ENCODE data around the gene AIFM1. TPM values are rescaled to one million over a fixed set of nuclear protein-coding genes. Genes with fewer than 3 reads are reported as not detected.

Gene AIFM1
- total RNA-seq, 1 donor, result 5.0 TPM

DNA sequence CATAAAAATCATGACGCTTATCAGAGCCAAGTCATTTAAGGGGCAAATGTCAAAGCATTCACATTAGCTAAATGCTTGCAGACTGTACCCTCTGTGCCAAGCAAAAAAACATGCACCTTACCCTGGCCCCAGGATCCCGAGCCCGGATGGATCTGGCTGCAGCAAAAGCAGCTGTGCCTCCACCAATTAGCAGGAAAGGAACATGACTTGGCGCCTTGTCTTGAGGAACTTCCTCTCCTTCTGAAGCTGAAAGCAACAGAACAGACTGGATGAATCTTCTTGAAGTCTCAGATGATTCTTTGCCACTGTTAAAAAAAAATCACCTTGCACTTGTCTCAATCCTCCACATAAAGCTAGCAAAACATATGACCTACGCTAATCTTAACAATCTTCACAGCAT is 18.0 kb downstream of the AIFM1 start:
- H3K27me3 ChIP-seq (ENCODE audit: insufficient read depth, low read length), result no peaks in the 10 kb centered on the region
- no peaks in the 10 kb centered on the region for H3K9me3 ChIP-seq (ENCODE audit: low read depth, low read length)
- H3K4me1 ChIP-seq (ENCODE audit: insufficient read depth, low read length), result peaks cover 7% of the 10 kb centered on the region
- no peak overlapping the region for H3K4me3 ChIP-seq (ENCODE audit: low read length)

DNA sequence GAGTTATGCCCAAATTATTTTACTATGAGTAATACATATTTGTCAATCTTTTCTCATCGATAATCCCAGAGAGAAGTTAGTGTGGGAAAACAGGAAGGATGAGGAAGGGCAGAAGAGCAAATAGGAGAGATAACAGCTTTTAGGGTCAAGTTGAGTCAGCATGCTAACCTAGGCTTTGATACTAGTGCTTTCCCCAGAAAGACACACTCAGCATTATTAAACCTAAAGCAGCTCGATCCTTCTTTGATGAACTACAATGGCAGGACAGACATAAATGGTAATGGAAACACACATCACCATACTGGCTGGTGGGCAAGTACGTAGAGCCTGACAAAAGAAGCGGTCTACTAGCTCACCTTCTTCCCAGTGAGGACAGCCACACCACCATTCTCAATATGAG is 20.5 kb downstream of the AIFM1 start:
- no peaks in the 10 kb centered on the region for H3K9me3 ChIP-seq (ENCODE audit: low read depth, low read length)
- H3K4me3 ChIP-seq (ENCODE audit: low read length), result no peak overlapping the region
- H3K27me3 ChIP-seq (ENCODE audit: insufficient read depth, low read length), result no peaks in the 10 kb centered on the region
- H3K4me1 ChIP-seq (ENCODE audit: insufficient read depth, low read length), result peaks cover 7% of the 10 kb centered on the region

DNA sequence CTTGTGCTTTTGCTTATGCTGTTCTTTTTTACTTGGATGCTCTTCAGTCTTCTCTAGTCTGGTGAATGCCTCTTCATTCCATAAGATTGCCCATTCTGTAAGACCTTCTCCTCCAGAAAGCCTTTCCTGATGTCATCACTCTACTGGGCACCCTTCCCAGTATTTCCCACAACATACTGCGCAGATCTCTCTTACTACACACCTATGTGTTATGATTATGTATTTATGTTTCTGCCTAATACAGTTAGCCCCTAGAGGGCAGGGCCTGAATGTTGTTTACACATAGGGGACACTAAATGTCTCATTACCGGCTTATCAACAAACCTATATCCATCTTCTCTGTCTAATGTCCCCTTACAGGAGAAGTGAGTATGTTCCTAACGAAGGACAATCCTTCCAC is 21.1 kb downstream of the AIFM1 start:
- no peak overlapping the region for H3K4me3 ChIP-seq (ENCODE audit: low read length)
- H3K4me1 ChIP-seq (ENCODE audit: insufficient read depth, low read length), result peaks cover 7% of the 10 kb centered on the region
- H3K27me3 ChIP-seq (ENCODE audit: insufficient read depth, low read length), result no peaks in the 10 kb centered on the region
- H3K9me3 ChIP-seq (ENCODE audit: low read depth, low read length), result no peaks in the 10 kb centered on the region

DNA sequence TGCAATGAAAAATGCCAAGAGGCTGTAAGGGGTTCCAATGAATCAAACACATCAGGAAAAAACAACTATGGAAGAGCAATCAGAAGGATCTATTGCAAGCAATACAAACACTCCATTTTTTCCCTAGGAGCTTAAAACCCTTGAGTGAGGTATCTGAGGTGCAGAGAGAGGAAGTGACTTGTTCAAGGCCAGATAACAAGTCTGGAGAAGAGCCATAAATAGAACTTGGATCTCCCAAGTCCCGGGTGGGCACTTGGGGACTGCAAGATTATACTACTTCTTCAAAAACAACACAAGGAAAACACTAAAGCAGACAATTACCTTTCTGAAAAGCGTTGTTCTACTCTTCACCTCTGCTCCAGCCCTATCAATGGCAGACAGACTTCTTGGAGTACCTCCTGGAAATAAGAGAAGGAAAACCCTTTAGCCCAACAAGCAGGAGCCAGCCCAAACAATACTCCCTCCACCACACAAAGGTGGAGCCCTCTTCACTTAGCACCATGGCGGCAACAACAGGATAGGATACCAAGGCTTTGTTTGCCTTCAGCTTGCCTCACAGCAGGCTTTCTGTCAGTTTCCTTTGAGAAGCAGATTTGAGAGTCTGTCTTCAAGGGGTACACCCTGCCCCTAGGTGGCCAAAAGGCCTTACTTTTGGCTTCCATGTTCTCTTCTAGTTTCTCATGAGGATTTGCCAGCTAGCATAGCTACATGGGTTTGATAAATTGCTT is 26.0 kb downstream of the AIFM1 start:
- Histone ChIP-seq H3K27me3 (ENCODE audit: insufficient read depth, low read length) (no peaks in the 10 kb centered on the region), H3K9me3 (ENCODE audit: low read depth, low read length) (no peaks in the 10 kb centered on the region), H3K4me1 (ENCODE audit: insufficient read depth, low read length) (no peaks in the 10 kb centered on the region), H3K4me3 (ENCODE audit: low read length) (no peak overlapping the region)

DNA sequence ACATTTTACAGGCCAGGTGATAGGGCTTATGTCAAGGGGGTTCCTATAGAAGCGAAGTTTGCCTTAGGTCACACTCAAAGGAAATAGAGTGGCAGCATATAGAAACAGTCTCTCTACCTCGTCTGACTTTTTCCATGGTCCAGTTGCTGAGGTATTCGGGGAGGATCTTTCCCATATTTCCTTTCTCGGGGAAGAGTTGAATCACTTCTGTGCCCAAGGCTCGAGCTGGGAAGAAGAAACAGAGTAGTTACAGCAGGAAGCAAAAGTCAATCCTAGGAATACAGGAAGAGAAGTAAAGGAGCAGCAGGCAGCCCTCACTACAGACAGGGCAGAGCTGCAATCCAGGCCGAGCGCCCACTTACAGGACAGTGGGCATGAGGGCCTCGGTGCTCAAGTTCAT is 28.7 kb downstream of the AIFM1 start:
- Histone ChIP-seq H3K4me1 (ENCODE audit: insufficient read depth, low read length) (no peaks in the 10 kb centered on the region), H3K27me3 (ENCODE audit: insufficient read depth, low read length) (no peaks in the 10 kb centered on the region), H3K9me3 (ENCODE audit: low read depth, low read length) (no peaks in the 10 kb centered on the region), H3K4me3 (ENCODE audit: low read length) (no peak overlapping the region)

DNA sequence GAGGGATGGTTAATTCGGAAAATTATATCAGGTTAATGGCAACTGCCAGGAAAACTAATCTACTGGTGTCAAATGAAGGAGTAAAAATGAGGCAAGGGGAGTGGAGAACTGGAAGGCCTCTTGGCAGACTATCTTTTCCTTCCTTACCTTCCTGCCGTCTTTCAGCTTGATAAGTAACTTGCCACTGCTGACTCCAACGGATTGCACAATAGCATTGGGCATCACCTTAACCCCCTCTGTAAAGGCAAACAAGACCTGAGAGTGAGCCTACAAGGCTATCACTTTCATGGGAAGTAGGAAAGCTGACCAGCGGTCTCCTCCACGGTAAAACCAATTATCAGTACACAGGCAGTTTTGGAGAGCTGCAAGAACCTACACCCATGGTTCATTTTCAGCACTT is 29.1 kb downstream of the AIFM1 start:
- H3K4me3 ChIP-seq (ENCODE audit: low read length), result no peak overlapping the region
- H3K9me3 ChIP-seq (ENCODE audit: low read depth, low read length), result no peaks in the 10 kb centered on the region
- no peaks in the 10 kb centered on the region for H3K4me1 ChIP-seq (ENCODE audit: insufficient read depth, low read length)
- H3K27me3 ChIP-seq (ENCODE audit: insufficient read depth, low read length), result no peaks in the 10 kb centered on the region

DNA sequence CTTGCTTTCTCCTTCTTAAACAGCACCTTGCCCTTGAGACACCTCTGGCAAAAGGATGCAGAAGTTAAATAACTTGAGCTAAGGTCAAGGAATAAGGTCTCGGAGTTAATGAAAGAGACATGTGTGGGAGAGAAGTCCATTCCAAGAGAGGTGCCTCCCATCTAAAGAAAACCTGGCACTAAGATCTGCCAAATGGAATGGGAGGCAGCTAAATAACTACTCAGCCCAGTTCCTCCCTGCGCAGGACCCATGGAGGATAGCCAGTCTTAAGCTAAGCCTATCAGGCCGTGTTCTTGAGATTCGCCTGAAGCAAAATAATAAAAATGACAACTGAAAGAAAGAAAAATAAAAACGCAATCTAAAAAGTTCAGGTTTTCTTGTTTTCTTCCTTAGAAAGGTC is 34.7 kb downstream of the AIFM1 start:
- Histone ChIP-seq H3K9me3 (ENCODE audit: low read depth, low read length) (no peaks in the 10 kb centered on the region), H3K4me1 (ENCODE audit: insufficient read depth, low read length) (no peaks in the 10 kb centered on the region), H3K27me3 (ENCODE audit: insufficient read depth, low read length) (no peaks in the 10 kb centered on the region), H3K4me3 (ENCODE audit: low read length) (no peak overlapping the region)

DNA sequence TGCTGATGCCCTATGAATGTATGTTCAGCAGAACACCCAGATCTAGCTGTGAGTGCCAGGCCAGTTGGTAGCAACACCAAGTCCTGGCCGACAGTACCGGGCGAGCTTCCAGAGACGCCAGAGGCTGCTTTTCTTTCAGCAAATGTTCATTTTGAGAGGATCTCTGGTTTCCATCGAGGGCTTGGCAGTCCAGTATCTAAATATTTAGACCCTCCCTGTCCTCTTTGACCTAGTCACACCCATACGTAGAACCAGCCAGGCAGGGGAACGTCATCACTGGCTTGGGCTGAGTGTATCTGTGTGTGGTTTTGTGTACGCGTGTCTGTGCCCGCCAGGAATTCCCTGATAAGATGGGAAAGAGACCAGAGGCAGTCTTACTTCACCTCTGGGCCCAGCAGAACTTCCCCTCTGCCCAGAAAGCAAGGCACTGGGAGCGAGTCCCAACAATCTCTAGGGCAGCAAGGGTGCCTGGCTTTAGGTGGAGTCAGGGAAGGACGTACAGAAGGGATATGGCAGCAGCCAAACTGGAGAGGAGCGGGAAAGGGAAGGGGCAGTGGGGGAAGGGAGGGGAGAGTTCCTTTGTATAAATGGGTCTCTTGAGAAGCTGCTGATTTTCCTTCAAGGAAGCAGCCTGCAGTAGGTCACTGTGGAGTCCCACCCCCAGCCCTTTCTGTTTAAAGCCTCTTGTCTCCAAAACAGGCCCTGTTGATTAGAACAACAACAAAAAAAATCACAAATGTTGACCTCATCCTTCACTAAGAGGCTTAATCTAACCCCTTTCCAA is 40.4 kb downstream of the AIFM1 start:
- Histone ChIP-seq H3K4me3 (ENCODE audit: low read length) (no peak overlapping the region), H3K27me3 (ENCODE audit: insufficient read depth, low read length) (no peaks in the 10 kb centered on the region), H3K4me1 (ENCODE audit: insufficient read depth, low read length) (peaks cover 10% of the 10 kb centered on the region), H3K9me3 (ENCODE audit: low read depth, low read length) (no peaks in the 10 kb centered on the region)

DNA sequence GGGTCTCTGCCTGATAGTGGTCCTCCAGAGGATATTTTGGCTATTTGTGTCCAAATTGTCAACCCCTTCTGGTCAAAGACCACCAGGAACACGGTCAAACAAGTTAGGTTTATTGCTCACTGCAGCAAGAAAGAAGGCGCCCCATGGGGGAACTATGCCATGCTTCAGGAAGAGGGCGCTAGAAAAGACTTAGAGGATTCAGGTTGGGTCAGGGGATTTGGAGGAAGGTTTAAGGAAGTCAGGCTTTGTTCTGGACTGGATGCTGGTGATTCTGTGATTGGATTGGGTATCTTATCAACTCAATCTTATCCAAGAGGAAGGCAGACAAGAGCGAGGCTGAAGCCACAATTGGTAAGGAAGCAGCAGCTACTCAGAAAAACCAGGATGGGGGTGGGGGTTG is 41.1 kb downstream of the AIFM1 start:
- no peaks in the 10 kb centered on the region for H3K9me3 ChIP-seq (ENCODE audit: low read depth, low read length)
- no peak overlapping the region for H3K4me3 ChIP-seq (ENCODE audit: low read length)
- peaks cover 16% of the 10 kb centered on the region for H3K4me1 ChIP-seq (ENCODE audit: insufficient read depth, low read length)
- no peaks in the 10 kb centered on the region for H3K27me3 ChIP-seq (ENCODE audit: insufficient read depth, low read length)

DNA sequence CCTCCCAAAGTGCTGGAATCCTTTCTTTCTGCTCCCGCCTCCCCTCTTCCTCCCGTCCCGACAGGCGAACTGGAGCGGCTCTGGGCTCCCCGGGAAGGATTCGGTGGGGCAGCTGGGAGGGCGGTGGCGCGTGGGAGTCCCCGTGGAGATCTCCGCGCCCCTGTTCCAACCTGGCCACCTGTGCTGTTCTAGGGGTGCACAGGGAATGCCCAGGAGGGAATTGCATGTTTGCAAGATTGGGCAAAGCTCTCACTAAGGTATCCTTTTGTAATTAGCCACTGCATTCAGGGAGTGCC is 44.2 kb downstream of the AIFM1 start:
- H3K9me3 ChIP-seq (ENCODE audit: low read depth, low read length), result no peaks in the 10 kb centered on the region
- peaks cover 23% of the 10 kb centered on the region for H3K4me1 ChIP-seq (ENCODE audit: insufficient read depth, low read length)
- no peaks in the 10 kb centered on the region for H3K27me3 ChIP-seq (ENCODE audit: insufficient read depth, low read length)
- H3K4me3 ChIP-seq (ENCODE audit: low read length), result no peak overlapping the region

DNA sequence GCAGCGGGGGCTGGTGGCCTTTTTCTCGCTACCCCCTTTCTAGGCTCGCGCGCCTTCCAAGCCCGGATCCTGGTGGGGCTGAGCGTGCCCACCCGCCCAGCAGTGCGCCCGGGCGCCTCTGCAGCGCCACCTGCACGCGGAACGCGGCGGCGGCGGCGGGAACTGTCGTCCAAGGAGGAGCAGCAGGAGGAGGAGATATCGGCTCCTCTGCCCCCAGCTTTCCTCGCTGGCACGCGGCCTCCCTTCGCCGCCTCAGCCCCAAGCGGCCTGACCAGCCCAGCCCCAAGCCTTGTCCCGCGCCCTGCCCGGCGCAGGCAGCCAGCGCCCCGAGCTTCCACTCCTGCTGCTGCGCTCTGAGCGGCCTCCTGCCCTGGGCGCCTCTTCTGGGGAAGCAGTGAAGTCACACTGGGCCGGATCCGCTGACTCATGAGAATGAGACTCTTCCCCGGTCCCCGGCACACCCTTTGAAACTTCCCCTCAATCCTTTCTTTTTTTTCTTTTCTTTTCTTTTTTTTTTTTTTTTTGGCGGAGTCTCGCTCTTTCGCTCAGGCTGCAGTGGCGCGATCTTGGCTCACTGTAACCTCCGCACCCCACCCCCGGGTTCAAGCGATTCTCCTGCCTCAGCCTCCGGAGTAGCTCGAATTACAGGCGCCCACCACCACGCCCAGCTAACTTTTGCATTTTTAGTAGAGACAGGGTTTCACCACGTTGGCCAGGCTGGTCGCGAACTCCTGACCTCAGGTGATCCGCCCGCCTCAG is 44.7 kb downstream of the AIFM1 start:
- Histone ChIP-seq H3K4me3 (ENCODE audit: low read length) (peak overlapping the region; percentile 24), H3K9me3 (ENCODE audit: low read depth, low read length) (no peaks in the 10 kb centered on the region), H3K27me3 (ENCODE audit: insufficient read depth, low read length) (no peaks in the 10 kb centered on the region), H3K4me1 (ENCODE audit: insufficient read depth, low read length) (peaks cover 23% of the 10 kb centered on the region)

DNA sequence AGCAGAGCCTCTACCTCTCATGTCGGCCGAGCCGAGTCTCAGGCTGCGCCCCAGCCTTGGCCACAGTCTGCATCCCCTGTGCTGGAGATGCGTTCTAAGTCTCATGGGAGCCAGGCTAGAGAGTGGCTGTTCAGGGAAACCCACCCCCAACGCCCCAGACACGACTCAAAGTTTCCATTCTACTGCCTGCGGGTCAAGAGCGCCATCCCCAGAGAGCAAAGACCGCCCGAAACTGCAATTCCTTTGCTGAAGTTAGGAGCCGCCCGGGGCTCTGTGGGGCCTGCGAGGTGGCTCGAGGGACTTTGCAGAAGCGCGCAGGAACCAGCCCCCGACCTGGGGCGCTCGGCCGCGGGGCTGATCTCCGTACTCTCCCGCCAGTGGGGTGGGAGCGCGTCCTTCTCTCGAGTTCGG is 45.3 kb downstream of the AIFM1 start:
- H3K4me1 ChIP-seq (ENCODE audit: insufficient read depth, low read length), result peaks cover 23% of the 10 kb centered on the region
- H3K4me3 ChIP-seq (ENCODE audit: low read length), result peak overlapping the region; percentile 24
- H3K27me3 ChIP-seq (ENCODE audit: insufficient read depth, low read length), result no peaks in the 10 kb centered on the region
- H3K9me3 ChIP-seq (ENCODE audit: low read depth, low read length), result no peaks in the 10 kb centered on the region

DNA sequence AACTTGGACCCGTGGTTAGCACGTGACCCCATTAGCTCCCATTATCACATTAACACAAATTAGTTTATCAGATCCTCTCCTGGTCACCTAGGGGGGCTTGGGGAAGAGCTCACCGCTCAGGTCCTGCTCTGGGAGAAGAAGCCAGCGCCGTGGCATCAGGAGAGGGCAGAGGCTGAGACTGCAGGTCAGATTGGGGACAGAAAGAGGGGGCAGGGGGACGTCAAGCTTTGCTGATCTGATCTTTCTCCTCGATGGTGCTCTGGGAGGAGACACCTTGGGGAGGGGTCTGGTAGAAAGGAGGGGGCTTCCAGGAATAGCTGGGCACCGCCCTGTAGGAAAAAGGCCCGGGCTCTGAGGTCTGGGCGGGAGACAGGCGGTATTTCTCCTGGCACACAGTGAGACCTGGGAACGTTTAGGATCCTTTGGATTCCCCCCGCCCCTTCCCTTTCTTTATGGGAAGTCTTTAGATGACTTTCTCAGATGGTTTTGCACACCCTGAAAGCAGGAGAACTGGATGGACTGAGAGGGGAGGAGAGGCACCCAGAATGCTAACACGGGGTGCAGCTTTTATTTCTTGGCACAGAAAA is 46.2 kb downstream of the AIFM1 start:
- Histone ChIP-seq H3K27me3 (ENCODE audit: insufficient read depth, low read length) (no peaks in the 10 kb centered on the region), H3K4me1 (ENCODE audit: insufficient read depth, low read length) (peaks cover 23% of the 10 kb centered on the region), H3K9me3 (ENCODE audit: low read depth, low read length) (no peaks in the 10 kb centered on the region), H3K4me3 (ENCODE audit: low read length) (no peak overlapping the region)

DNA sequence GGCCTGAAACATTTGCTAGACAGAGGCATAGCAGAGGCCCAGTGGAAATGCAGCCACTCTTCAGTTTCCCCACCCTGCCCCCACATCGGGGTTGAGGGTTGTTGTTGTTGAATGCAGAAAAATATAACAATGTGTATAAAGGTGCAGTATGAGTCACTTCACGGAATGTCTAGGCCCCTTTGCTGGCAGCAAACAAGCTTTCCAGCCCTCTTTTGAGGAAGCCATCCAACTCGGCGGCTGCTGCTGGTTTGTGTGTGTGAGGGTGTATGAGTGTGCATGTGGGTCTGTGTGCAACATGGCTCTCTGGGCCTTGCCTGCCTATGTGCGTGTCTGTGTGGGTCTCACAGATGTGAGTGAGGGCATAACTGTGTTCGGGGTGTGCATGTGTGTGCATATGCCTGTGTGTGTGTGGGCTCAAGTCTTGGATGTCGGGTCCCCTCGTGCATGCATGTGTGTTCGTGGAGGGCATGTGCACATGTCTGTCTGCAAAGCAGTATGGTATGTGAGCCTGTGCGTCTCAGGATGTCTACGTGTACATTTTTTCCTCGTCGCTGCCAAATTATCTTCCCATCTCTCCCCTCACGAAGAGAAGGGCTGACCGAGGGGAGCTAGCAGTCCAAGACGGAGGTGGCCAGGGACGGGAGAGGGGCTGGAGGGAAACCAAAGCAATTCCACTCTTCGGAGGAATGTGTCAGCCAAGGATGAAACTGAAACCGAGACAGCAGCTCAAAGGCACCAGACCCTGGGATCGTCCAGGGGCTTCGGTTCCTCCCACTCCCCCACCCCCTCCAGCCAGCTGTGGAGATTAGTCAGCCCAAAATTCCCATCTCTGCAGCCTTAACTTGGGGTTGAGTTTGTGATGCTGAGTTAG is 47.0 kb downstream of the AIFM1 start:
- Histone ChIP-seq H3K27me3 (ENCODE audit: insufficient read depth, low read length) (no peaks in the 10 kb centered on the region), H3K4me3 (ENCODE audit: low read length) (no peak overlapping the region), H3K9me3 (ENCODE audit: low read depth, low read length) (no peaks in the 10 kb centered on the region), H3K4me1 (ENCODE audit: insufficient read depth, low read length) (peaks cover 23% of the 10 kb centered on the region)
